Endothelial cell of umbilical vein (primary cell): ENCODE results near the gene SLC36A4. TPM values are rescaled to one million over a fixed set of nuclear protein-coding genes. Genes with fewer than 3 reads are reported as not detected.

ENCODE experiments used
- BruUV-seq: library from RNA; stranded (reverse); fragments of 400-500 nt; replicated peaks from 2 replicates; lab custom pipeline; 2021; lab: Mats Ljungman, UMichigan
- CTCF ChIA-PET: fragments of 300-600, 350-600 bp; sonication (Branson Sonifier 250); formaldehyde crosslinking; loops from one replicate; lab custom pipeline; 2021; ENCODE audit warnings: antibody characterized with exemption, inconsistent platforms; lab: Charles Lee
- POLR2A ChIA-PET: fragments of 300-600, 350-600 bp; sonication (Branson Sonifier 250); formaldehyde crosslinking; loops from one replicate; lab custom pipeline; 2021; ENCODE audit warnings: antibody characterized with exemption, inconsistent platforms; lab: Charles Lee
- DNase-seq: peaks from one replicate; pipeline ENCODE4 v3.0.0-alpha.2; 2011; ENCODE audit warnings: low read depth, low spot score
- FAIRE-seq: peaks from 2 replicates; lab custom pipeline; 2011; peaks lifted over from hg19 to GRCh38; lab: Jason Lieb, UNC
- H2AFZ ChIP-seq: 2 replicates; pipeline ENCODE4 v1.6.0; 2012; ENCODE audit warnings: low read depth, low read length, control low read depth, inconsistent platforms
- H3K27ac ChIP-seq: 2 replicates; pipeline ENCODE4 v1.5.1; 2011; ENCODE audit warnings: low read depth, mild to moderate bottlenecking, control low read depth, low read length, moderate library complexity; ENCODE audit not compliant: insufficient read depth
- H3K27me3 ChIP-seq, 2 experiments: 2 replicates each; pipeline versions ENCODE4 v1.6.0 to v1.6.1; 2011; ENCODE audit warnings: low read length in 2 of 2, mixed read lengths in 1 of 2; ENCODE audit not compliant: control insufficient read depth in 2 of 2, insufficient read depth in 2 of 2
- H3K36me3 ChIP-seq, 2 experiments: 2 replicates in 1 of 2; 3 replicates in 1 of 2; pipeline ENCODE4 v1.5.1; 2011; ENCODE audit warnings: low read length in 2 of 2, mild to moderate bottlenecking in 1 of 2, moderate library complexity in 1 of 2; ENCODE audit not compliant: control insufficient read depth in 2 of 2, insufficient read depth in 2 of 2; ENCODE audit errors: extremely low read depth in 1 of 2
- H3K4me1 ChIP-seq: 3 replicates; pipeline ENCODE4 v1.5.1; 2011; ENCODE audit warnings: mild to moderate bottlenecking, low read length; ENCODE audit not compliant: control insufficient read depth, insufficient read depth; ENCODE audit errors: extremely low read depth
- H3K4me2 ChIP-seq: 2 replicates; pipeline ENCODE4 v1.6.1; 2011; ENCODE audit warnings: low read length, control low read depth, mixed read lengths; ENCODE audit not compliant: insufficient read depth
- H3K4me3 ChIP-seq, 3 experiments: fragments of 200-600 bp in 1 of 3; sonication (generic), shearing (Covaris generic) in 1 of 3; replicated peaks in 1 of 3; 2 replicates each; pipeline ENCODE4 v1.5.1; 2011 to 2016; ENCODE audit warnings: control low read depth in 3 of 3, low read length in 3 of 3, mild to moderate bottlenecking in 2 of 3, inconsistent platforms in 1 of 3, low read depth in 1 of 3, moderate library complexity in 1 of 3; ENCODE audit not compliant: insufficient read depth in 1 of 3
- H3K79me2 ChIP-seq: 2 replicates; pipeline ENCODE4 v1.6.0; 2012; ENCODE audit warnings: low read length, inconsistent platforms; ENCODE audit not compliant: control insufficient read depth, insufficient read depth
- H3K9ac ChIP-seq: replicated peaks from 2 replicates; pipeline ENCODE3; 2011; ENCODE audit warnings: low read length, control low read depth; ENCODE audit not compliant: insufficient read depth; ENCODE audit errors: extremely low read depth
- H3K9me1 ChIP-seq: replicated peaks from 3 replicates; pipeline ENCODE4 v1.6.0; 2011; ENCODE audit warnings: mild to moderate bottlenecking, low read length; ENCODE audit not compliant: control insufficient read depth, insufficient read depth; ENCODE audit errors: extremely low read depth
- H3K9me3 ChIP-seq: replicated peaks from 2 replicates; pipeline ENCODE4 v1.5.1; 2012; ENCODE audit warnings: low read length, inconsistent platforms; ENCODE audit not compliant: control insufficient read depth, insufficient read depth
- H4K20me1 ChIP-seq: replicated peaks from 2 replicates; pipeline ENCODE3; 2011; ENCODE audit warnings: mild to moderate bottlenecking, low read length; ENCODE audit not compliant: control insufficient read depth, insufficient read depth; ENCODE audit errors: extremely low read depth
- CTCF ChIP-seq, 2 donors: IDR thresholded peaks; 1 replicate in 1 of 2; 2 replicates in 1 of 2; pipeline ENCODE4 v1.5.1; 2011; ENCODE audit warnings: low read length in 2 of 2, mild to moderate bottlenecking in 2 of 2, moderate library complexity in 2 of 2, control low read depth in 1 of 2, inconsistent platforms in 1 of 2, low read depth in 1 of 2; ENCODE audit not compliant: insufficient read depth in 1 of 2; ENCODE audit errors: extremely low read depth in 1 of 2
- EZH2 ChIP-seq: IDR thresholded peaks from 2 replicates; pipeline ENCODE4 v1.6.1; 2012; ENCODE audit warnings: borderline replicate concordance, low read depth, mild to moderate bottlenecking, moderate library complexity, low read length, inconsistent platforms; ENCODE audit not compliant: severe bottlenecking
- FOS ChIP-seq: IDR thresholded peaks from 2 replicates; pipeline ENCODE4 v1.6.1; 2011; ENCODE audit warnings: mild to moderate bottlenecking, low read length, moderate library complexity, borderline replicate concordance; ENCODE audit not compliant: insufficient read depth
- GATA2 ChIP-seq: IDR thresholded peaks from 2 replicates; pipeline ENCODE4 v1.7.0; 2011; ENCODE audit warnings: low read depth, mild to moderate bottlenecking, moderate library complexity, mixed read lengths, low read length; ENCODE audit not compliant: insufficient read length, insufficient read depth
- JUN ChIP-seq: IDR thresholded peaks from 2 replicates; pipeline ENCODE4 v1.6.1; 2011; ENCODE audit warnings: borderline replicate concordance, low read depth; ENCODE audit not compliant: insufficient read length, insufficient read depth
- MAX ChIP-seq: IDR thresholded peaks from 2 replicates; pipeline ENCODE4 v1.6.1; 2011; ENCODE audit not compliant: insufficient read depth, insufficient read length
- MYC ChIP-seq: IDR thresholded peaks from one replicate; pipeline ENCODE4 v1.6.1; 2011; ENCODE audit warnings: mild to moderate bottlenecking, low read depth, low read length
- POLR2A ChIP-seq: IDR thresholded peaks from 2 replicates; pipeline ENCODE4 v1.6.1; 2012; ENCODE audit warnings: low read depth, mild to moderate bottlenecking, control low read depth, low read length
- POLR2AphosphoS5 ChIP-seq: IDR thresholded peaks from 2 replicates; pipeline ENCODE4 v1.6.1; 2012; ENCODE audit warnings: low read depth, mild to moderate bottlenecking, control low read depth, low read length, moderate library complexity; ENCODE audit not compliant: insufficient read depth
- dilution Hi-C: fragments of 300-500 bp; cut with MboI; formaldehyde crosslinking; loops from one replicate; pipeline ENCODE4 v1.15.0; 2019; ENCODE audit warnings: low sequenced_read_pairs; ENCODE audit not compliant: extremely low pct_ligation_motif_present
- intact Hi-C: fragments of 100-400 bp; cut with micrococcal nuclease; formaldehyde crosslinking; loops from one replicate; pipeline ENCODE4 v1.10.0; 2022
- polyA plus RNA-seq, 4 experiments: library from polyadenylated mRNA; depleted of rRNA in 3 of 4; stranded (reverse) in 3 of 4; unstranded in 1 of 4; fragments of >200 nt; gene quantifications; 2 replicates each; pipeline versions ENCODE4 v1.2.1 to v1.2.3, GENCODE V29; 2011 to 2012; ENCODE audit warnings: missing spikeins in 1 of 4
- total RNA-seq: library from RNA; stranded (reverse); gene quantifications from 2 replicates; pipeline ENCODE4 v1.2.3, GENCODE V29; 2021

SLC36A4 gene
- total and polyA plus RNA-seq, 2 donors (not counting 3 experiments of a cell fraction or from before 2014, with no cell fraction given): 8.5 to 16.8 TPM

- H3K36me3 ChIP-seq: no peaks in the 10 kb centered on the region
- POLR2A ChIA-PET: no interaction called here
- no peak overlapping the region for H3K4me3 ChIP-seq
- no peaks in the 10 kb centered on the region for H3K9me1 ChIP-seq
- H3K79me2 ChIP-seq: no peaks in the 10 kb centered on the region
- intact Hi-C loops (no loop called here), dilution Hi-C loops (no loop called here)
- no peak for FAIRE-seq
- CTCF ChIA-PET: no interaction called here
- no peaks in the 10 kb centered on the region for H3K9me3 ChIP-seq
- H4K20me1 ChIP-seq: no peaks in the 10 kb centered on the region
- BruUV-seq: no TSS peak
- H3K9ac ChIP-seq: no peak overlapping the region
- TF ChIP-seq CTCF (IDR thresholded peaks at IDR 0.05; ENCODE audit: extremely low read depth in 1 of 2, insufficient read depth in 1 of 2, low read depth in 1 of 2, low read length in 2 of 2) (no peak), MYC (no peak), POLR2AphosphoS5 (no peak)
- no peaks in the 10 kb centered on the region for H3K4me1 ChIP-seq
- DNase-seq: no peak
- H3K4me2 ChIP-seq: no peak overlapping the region
- no peaks in the 10 kb centered on the region for H3K27me3 ChIP-seq
- H3K27ac ChIP-seq: no peak overlapping the region
- H2AFZ ChIP-seq: no peak overlapping the region
Measured at GRCh38 chr11:93100211-93100610, 97.6 kb downstream of the SLC36A4 start.

GRCh38 chr11:93099806-93100205 lies 98.0 kb downstream of the SLC36A4 start:
- no peak overlapping the region for H3K9ac ChIP-seq
- no peaks in the 10 kb centered on the region for H3K27me3 ChIP-seq
- H3K9me3 ChIP-seq: no peaks in the 10 kb centered on the region
- no TSS peak for BruUV-seq
- no peaks in the 10 kb centered on the region for H3K9me1 ChIP-seq
- no peaks in the 10 kb centered on the region for H3K79me2 ChIP-seq
- DNase-seq (no peak), FAIRE-seq (no peak)
- ChIA-PET POLR2A (no interaction called here), CTCF (no interaction called here)
- dilution Hi-C loops: no loop called here
- H3K4me1 ChIP-seq: no peaks in the 10 kb centered on the region
- H3K4me3 ChIP-seq: no peak overlapping the region
- no peak for TF ChIP-seq JUN
- no peak for TF ChIP-seq MYC
- no peak for TF ChIP-seq CTCF (IDR thresholded peaks at IDR 0.05; ENCODE audit: extremely low read depth in 1 of 2, insufficient read depth in 1 of 2, low read depth in 1 of 2, low read length in 2 of 2)
- TF ChIP-seq EZH2: no peak
- TF ChIP-seq GATA2: no peak
- TF ChIP-seq FOS: no peak
- TF ChIP-seq POLR2A: no peak
- no peak for TF ChIP-seq MAX
- no peak for TF ChIP-seq POLR2AphosphoS5
- H3K27ac ChIP-seq: no peak overlapping the region
- no peak overlapping the region for H3K4me2 ChIP-seq
- H3K36me3 ChIP-seq: no peaks in the 10 kb centered on the region
- H2AFZ ChIP-seq: no peak overlapping the region
- no peaks in the 10 kb centered on the region for H4K20me1 ChIP-seq
- intact Hi-C loops: no loop called here
